HepG2 (cell line): ENCODE data around the gene TEDC1. TPM values are rescaled to one million over a fixed set of nuclear protein-coding genes. Genes with fewer than 3 reads are reported as not detected.

Experiments
- ATAC-seq: fragments of 200-7000 bp; cut with Tn5 transposase; 3 replicates; pipeline ENCODE4 v1.9.1; 2020; ENCODE audit warnings: mild to moderate bottlenecking, moderate library complexity
- BruUV-seq: library from RNA; stranded (reverse); fragments of 400-500 nt; replicated peaks from 2 replicates; lab custom pipeline; 2021; lab: Mats Ljungman, UMichigan
- CTCF ChIA-PET: fragments of 300-600 bp; formaldehyde crosslinking; extraction: SDS; loops from one replicate; lab custom pipeline; 2021; ENCODE audit warnings: low total read pairs, inconsistent platforms, low intra/inter-chr PET ratio; lab: Yijun Ruan, JAX
- POLR2A ChIA-PET: fragments of 350-600 bp; sonication (Branson Sonifier 250); formaldehyde crosslinking; loops from one replicate; lab custom pipeline; 2020; ENCODE audit warnings: antibody characterized with exemption, inconsistent platforms; lab: Yijun Ruan, JAX
- DNase-seq: peaks from one replicate; pipeline ENCODE4 v3.0.0-alpha.2; 2015; ENCODE audit warnings: low spot score
- FAIRE-seq: peaks from 3 replicates; lab custom pipeline; 2011; peaks lifted over from hg19 to GRCh38; lab: Jason Lieb, UNC
- H2AFZ ChIP-seq: one replicate; pipeline ENCODE4 v1.6.1; 2011; ENCODE audit warnings: low read length, inconsistent platforms
- H3K27ac ChIP-seq: fragments of 300-600 bp; 3 replicates; pipeline ENCODE4 v1.8.0; 2011; ENCODE audit warnings: mixed run types, mild to moderate bottlenecking, mixed read lengths, low read length, inconsistent platforms; ENCODE audit not compliant: insufficient read depth; ENCODE audit errors: extremely low read length
- H3K27me3 ChIP-seq, 2 experiments: fragments of 200-600 bp in 1 of 2; 2 replicates in 1 of 2; 3 replicates in 1 of 2; pipeline versions ENCODE4 v1.6.0 to v1.8.0; 2011; ENCODE audit warnings: low read length in 2 of 2, mild to moderate bottlenecking in 2 of 2, moderate library complexity in 2 of 2, inconsistent platforms in 1 of 2; ENCODE audit not compliant: insufficient read depth in 2 of 2, control insufficient read depth in 1 of 2
- H3K36me3 ChIP-seq, 2 experiments: fragments of 200-600 bp in 1 of 2; replicated peaks in 1 of 2; 2 replicates in 1 of 2; 3 replicates in 1 of 2; pipeline versions ENCODE4 v1.5.1 to v1.8.0; 2011; ENCODE audit warnings: low read length in 2 of 2, inconsistent platforms in 1 of 2; ENCODE audit not compliant: insufficient read depth in 2 of 2, control insufficient read depth in 1 of 2
- H3K4me1 ChIP-seq: 2 replicates; pipeline ENCODE4 v1.5.1; 2012; ENCODE audit warnings: low read length, inconsistent platforms; ENCODE audit not compliant: insufficient read depth
- H3K4me2 ChIP-seq: 2 replicates; pipeline ENCODE4 v1.6.0; 2011; ENCODE audit warnings: low read depth, low read length, inconsistent platforms
- H3K4me3 ChIP-seq, 3 experiments: fragments of 200-600 bp in 1 of 3; sonication (generic), shearing (Covaris generic) in 1 of 3; replicated peaks in 1 of 3; 2 replicates each; pipeline ENCODE4 v1.5.1; 2011 to 2016; ENCODE audit warnings: low read length in 3 of 3, inconsistent platforms in 2 of 3, low read depth in 2 of 3, mild to moderate bottlenecking in 2 of 3, control low read depth in 1 of 3, mixed read lengths in 1 of 3; ENCODE audit not compliant: insufficient read depth in 1 of 3
- H3K79me2 ChIP-seq: one replicate; pipeline ENCODE4 v1.6.1; 2011; ENCODE audit warnings: low read length, inconsistent platforms; ENCODE audit not compliant: insufficient read depth
- H3K9ac ChIP-seq: 2 replicates; pipeline ENCODE4 v1.6.0; 2011; ENCODE audit warnings: mild to moderate bottlenecking, low read depth, low read length, inconsistent platforms; ENCODE audit not compliant: insufficient read depth
- H3K9me3 ChIP-seq: 2 replicates; pipeline ENCODE4 v1.5.1; 2012; ENCODE audit warnings: mild to moderate bottlenecking, low read length
- H4K20me1 ChIP-seq: 2 replicates; pipeline ENCODE4 v1.6.0; 2011; ENCODE audit warnings: inconsistent platforms, mild to moderate bottlenecking, low read length, moderate library complexity; ENCODE audit not compliant: insufficient read depth
- AGO1 ChIP-seq: fragments of 200-400 bp; formaldehyde crosslinking; IDR thresholded peaks from 2 replicates; pipeline ENCODE4 v1.6.1; 2017; ENCODE audit warnings: mild to moderate bottlenecking, low read depth, low read length, moderate library complexity; ENCODE audit not compliant: poor library complexity, severe bottlenecking
- AGO2 ChIP-seq: fragments of 200-400 bp; formaldehyde crosslinking; optimal IDR thresholded peaks from 2 replicates; pipeline ENCODE3; 2017; ENCODE audit warnings: mild to moderate bottlenecking, low read depth, low read length, moderate library complexity
- DR1 ChIP-seq: sonication (generic); formaldehyde crosslinking; IDR thresholded peaks from 2 replicates; pipeline ENCODE4 v1.8.0; 2021; ENCODE audit warnings: mild to moderate bottlenecking, missing genetic modification reagents, inconsistent platforms
- ETV6 ChIP-seq: sonication (generic); formaldehyde crosslinking; conservative IDR thresholded peaks from 2 replicates; pipeline ENCODE4 v1.4.0; 2020; ENCODE audit warnings: missing genetic modification reagents
- HNRNPL ChIP-seq: fragments of 200-400 bp; formaldehyde crosslinking; IDR thresholded peaks from 2 replicates; pipeline ENCODE4 v1.6.1; 2017; ENCODE audit warnings: mild to moderate bottlenecking, low read depth, low read length
- NFIB ChIP-seq: sonication (generic); formaldehyde crosslinking; IDR thresholded peaks from 2 replicates; pipeline ENCODE4 v1.9.0; 2021; ENCODE audit warnings: missing genetic modification reagents, mild to moderate bottlenecking, borderline replicate concordance
- PCBP1 ChIP-seq: fragments of 200-400 bp; formaldehyde crosslinking; IDR thresholded peaks from 2 replicates; pipeline ENCODE4 v1.6.1; 2017; ENCODE audit warnings: mild to moderate bottlenecking, low read depth, low read length, borderline replicate concordance
- POLR2A ChIP-seq, 2 experiments: IDR thresholded peaks; 2 replicates each; pipeline ENCODE4 v1.6.1; 2011; ENCODE audit warnings: low read depth in 2 of 2, low read length in 2 of 2, mild to moderate bottlenecking in 1 of 2, moderate library complexity in 1 of 2; ENCODE audit not compliant: insufficient read depth in 1 of 2
- POLR2G ChIP-seq: fragments of 200-400 bp; formaldehyde crosslinking; IDR thresholded peaks from 2 replicates; pipeline ENCODE4 v1.6.1; 2018; ENCODE audit warnings: mild to moderate bottlenecking, low read depth, low read length, moderate library complexity
- RARA ChIP-seq: IDR thresholded peaks from 2 replicates; pipeline ENCODE4 v1.6.1; 2016; ENCODE audit warnings: missing genetic modification reagents, missing compliant biosample characterization
- RBFOX2 ChIP-seq: fragments of 200-400 bp; formaldehyde crosslinking; IDR thresholded peaks from 2 replicates; pipeline ENCODE4 v1.6.1; 2017; ENCODE audit warnings: low read depth, mild to moderate bottlenecking, low read length
- SAFB2 ChIP-seq: sonication (generic); formaldehyde crosslinking; IDR thresholded peaks from 2 replicates; pipeline ENCODE4 v1.5.1; 2020; ENCODE audit warnings: missing genetic modification reagents, low read depth, mild to moderate bottlenecking, borderline replicate concordance
- ZNF430 ChIP-seq: sonication (generic); formaldehyde crosslinking; IDR thresholded peaks from 2 replicates; pipeline ENCODE4 v1.9.0; 2021; ENCODE audit warnings: mild to moderate bottlenecking, missing genetic modification reagents
- ZNF598 ChIP-seq: sonication (generic); formaldehyde crosslinking; IDR thresholded peaks from 2 replicates; pipeline ENCODE4 v1.5.1; 2020; ENCODE audit warnings: mild to moderate bottlenecking, missing genetic modification reagents, borderline replicate concordance
- WGBS: methylation state at CpG from one replicate; pipeline ENCODE4 v1.1.6; 2017; ENCODE audit warnings: low lambda C conversion rate; 5-methylcytosine and 5-hydroxymethylcytosine counted together
- in situ Hi-C: cut with HindIII; loops from 2 replicates; pipeline ENCODE4 v1.10.0; 2017; ENCODE audit warnings: low pct_unique_long_range_greater_than_20kb; ENCODE audit not compliant: extremely low pct_ligation_motif_present
- intact Hi-C: fragments of 100-400 bp; cut with micrococcal nuclease; formaldehyde crosslinking; loops from one replicate; pipeline ENCODE4 v1.10.0; 2022; ENCODE audit not compliant: unreplicated experiment
- polyA plus RNA-seq, 8 experiments: library from polyadenylated mRNA; depleted of rRNA in 3 of 8; stranded (reverse) in 7 of 8; unstranded in 1 of 8; fragments of >200 nt; fragmentation: Illumina TruSeq in 4 of 8; extraction: Trizol in 4 of 8; gene quantifications; 2 replicates each; pipeline versions ENCODE4 v1.2.1 to v1.2.3, GENCODE V29; 2011 to 2016; ENCODE audit warnings: low read depth in 4 of 8, missing spikeins in 1 of 8, mixed read lengths in 1 of 8; ENCODE audit not compliant: insufficient read depth in 1 of 8
- total RNA-seq, 5 experiments: library from RNA; depleted of rRNA; stranded (reverse); fragments of >200 nt; fragmentation: Illumina TruSeq; extraction: Trizol; gene quantifications; 2 replicates each; pipeline ENCODE4 v1.2.3, GENCODE V29; 2016; ENCODE audit warnings: low read depth in 1 of 5

The TEDC1 gene
- total and polyA plus RNA-seq, 2 of the 13 experiments (the other 11 are each of a cell fraction or from before 2014, with no cell fraction given) = 5.7 to 27.4 TPM

GRCh38 chr14:105488781-105489541, 2.1 kb upstream of the TEDC1 start:
- TF ChIP-seq HNRNPL (0 out of 2 replicates have a peak, but pooled peaks have one; percentile 18), RARA (CRISPR knock-in tag) (no peak), ZNF430 (peak; percentile 15; the same call in 1 of the 2 replicates), POLR2G (peak; percentile 44; the same call in 1 of the 2 replicates), NFIB (peak; percentile 60; the same call in 1 of the 2 replicates), ETV6 (no peak), AGO2 (peak; percentile 77), SAFB2 (no peak), RBFOX2 (peak; percentile 11; the same call in 1 of the 2 replicates), ZNF598 (0 out of 2 replicates have a peak, but pooled peaks have one; percentile 9), DR1 (CRISPR knock-in tag) (0 out of 2 replicates have a peak, but pooled peaks have one; percentile 1), PCBP1 (peak; percentile 18; the same call in 1 of the 2 replicates), AGO1 (peak; percentile 97), POLR2A (IDR thresholded peaks at IDR 0.05; ENCODE audit: insufficient read depth in 1 of 2, low read depth in 2 of 2, low read length in 2 of 2) (peak in 1 of 2 experiments; percentile 46; a peak in 1 of 4 replicates)
- Histone ChIP-seq H3K27ac (peak overlapping the region; percentile 14), H3K9ac (peak overlapping the region; percentile 84), H3K9me3 (no peaks in the 10 kb centered on the region), H2AFZ (no peak overlapping the region), H3K4me2 (peak overlapping the region; percentile 97), H3K27me3 (peaks cover 2 to 14% of the 10 kb centered on the region in 2 experiments; a peak in 3 of 5 replicates), H3K4me3 (peak overlapping the region; percentile 59 to 79 (median 70); a peak in 4 of 6 replicates), H3K79me2 (peaks cover under 1% of the 10 kb centered on the region), H3K36me3 (0 out of 5 replicates have a peak, but pooled peaks cover 0 to 3% of the 10 kb centered on the region in 2 experiments), H4K20me1 (no peaks in the 10 kb centered on the region), H3K4me1 (peaks cover 68% of the 10 kb centered on the region)
- intact Hi-C loops (loop anchor here (2.0 to 5.0 kb wide), 3 partner anchors 14 to 118 kb away; partner anchors contain the start of gene CRIP2), in situ Hi-C loops (loop anchor here (5.0 kb wide), 2 partner anchors 38 to 112 kb away; partner anchors contain the start of gene TMEM121)
- ChIA-PET POLR2A (interaction anchor here (1.0 to 1.1 kb wide), 3 partner anchors 8 to 175 kb away, joined by 3 to 10 read pairs (median 3); partner anchors contain the start of gene PACS2), CTCF (interaction anchor here (1.2 to 3.6 kb wide), 3 partner anchors 39 to 118 kb away, joined by 3 to 24 read pairs (median 10); no protein-coding TSS in a partner anchor)
- WGBS = 58% methylated on average over 11 of the region's 20 CpGs
- BruUV-seq = TSS peak; percentile 19
- no peak for FAIRE-seq
- no peak for ATAC-seq
- no peak for DNase-seq
